OCI-LY1 (cell line): Measurements from ENCODE around the gene RRN3.
"Not testable (repeated sequence)": the region's sequence is repeated elsewhere in the genome, so short reads cannot be mapped to it uniquely, and the experiment has no call there.

Source experiments
- H2AFZ ChIP-seq: fragments of 200-600 bp; sonication (generic), shearing (Covaris generic); 2 replicates; pipeline ENCODE4 v1.6.0; 2014; ENCODE audit warnings: antibody characterized with exemption, mild to moderate bottlenecking, low read length
- H3F3A ChIP-seq: fragments of 200-600 bp; sonication (generic), shearing (Covaris generic); 2 replicates; pipeline ENCODE4 v1.6.0; 2014; ENCODE audit warnings: mild to moderate bottlenecking, antibody characterized with exemption, low read length, moderate library complexity; ENCODE audit not compliant: insufficient read depth
- H3K27ac ChIP-seq: fragments of 200-600 bp; sonication (generic); 2 replicates; pipeline ENCODE4 v1.5.1; 2014; ENCODE audit warnings: low read length, mixed run types, mild to moderate bottlenecking, low read depth; ENCODE audit not compliant: poor library complexity, severe bottlenecking
- H3K27me3 ChIP-seq: fragments of 200-600 bp; sonication (generic); 2 replicates; pipeline ENCODE4 v1.6.0; 2014; ENCODE audit warnings: antibody characterized with exemption, mild to moderate bottlenecking, low read length, moderate library complexity; ENCODE audit not compliant: insufficient read depth
- H3K36me3 ChIP-seq: fragments of 200-600 bp; sonication (generic); 2 replicates; pipeline ENCODE4 v1.6.1; 2014; ENCODE audit warnings: mild to moderate bottlenecking, antibody characterized with exemption, low read length, moderate library complexity, mixed read lengths; ENCODE audit not compliant: insufficient read depth
- H3K4me1 ChIP-seq: fragments of 200-600 bp; sonication (generic); 2 replicates; pipeline ENCODE4 v1.5.1; 2014; ENCODE audit warnings: mild to moderate bottlenecking, low read length, moderate library complexity; ENCODE audit not compliant: insufficient read depth, severe bottlenecking
- H3K4me2 ChIP-seq: fragments of 200-600 bp; sonication (generic), shearing (Covaris generic); 2 replicates; pipeline ENCODE4 v1.6.1; 2014; ENCODE audit warnings: low read length
- H3K4me3 ChIP-seq: fragments of 200-600 bp; sonication (generic); 2 replicates; pipeline ENCODE4 v1.5.1; 2014; ENCODE audit warnings: low read length, low read depth, mild to moderate bottlenecking, mixed read lengths; ENCODE audit not compliant: poor library complexity, severe bottlenecking
- H3K79me2 ChIP-seq: fragments of 200-600 bp; shearing (Covaris generic); 2 replicates; pipeline ENCODE4 v1.6.1; 2016; ENCODE audit warnings: mixed run types, low read length, mixed read lengths; ENCODE audit not compliant: insufficient read depth
- H3K9ac ChIP-seq: fragments of 200-600 bp; sonication (generic), shearing (Covaris generic); 2 replicates; pipeline ENCODE4 v1.6.1; 2014; ENCODE audit warnings: mild to moderate bottlenecking, low read length, mixed read lengths
- H3K9me2 ChIP-seq: fragments of 200-600 bp; sonication (generic), shearing (Covaris generic); 2 replicates; pipeline ENCODE4 v1.6.1; 2014; ENCODE audit warnings: low read depth, mild to moderate bottlenecking, low read length, mixed read lengths
- H3K9me3 ChIP-seq: fragments of 200-600 bp; shearing (Covaris generic); 2 replicates; pipeline ENCODE4 v1.6.1; 2014; ENCODE audit warnings: low read length, mixed read lengths
- H4K20me1 ChIP-seq: fragments of 200-600 bp; sonication (generic), shearing (Covaris generic); 2 replicates; pipeline ENCODE4 v1.6.0; 2016; ENCODE audit warnings: mild to moderate bottlenecking, low read length; ENCODE audit not compliant: insufficient read depth

Gene RRN3

GRCh38 chr16:15132719-15133428 is 38.8 kb upstream of the RRN3 start:
- H3F3A ChIP-seq, H3K9me2 ChIP-seq, H4K20me1 ChIP-seq, H3K4me2 ChIP-seq, H3K27ac ChIP-seq, H2AFZ ChIP-seq, H3K9me3 ChIP-seq, H3K4me3 ChIP-seq, H3K4me1 ChIP-seq, H3K36me3 ChIP-seq, H3K27me3 ChIP-seq, H3K79me2 ChIP-seq, H3K9ac ChIP-seq: not testable (repeated sequence)

- not testable (repeated sequence) for H3K9me3 ChIP-seq, H3K4me3 ChIP-seq, H3K79me2 ChIP-seq, H3K27me3 ChIP-seq, H3F3A ChIP-seq, H2AFZ ChIP-seq, H3K27ac ChIP-seq, H3K36me3 ChIP-seq, H3K4me1 ChIP-seq, H3K9ac ChIP-seq, H3K9me2 ChIP-seq, H3K4me2 ChIP-seq, H4K20me1 ChIP-seq
Measured at GRCh38 chr16:15130943-15131700, 37.0 kb upstream of the RRN3 start.

- not testable (repeated sequence) for H3K79me2 ChIP-seq, H3K4me1 ChIP-seq, H3K36me3 ChIP-seq, H3K9ac ChIP-seq, H3K4me3 ChIP-seq, H3K4me2 ChIP-seq, H4K20me1 ChIP-seq, H3K27me3 ChIP-seq, H3K27ac ChIP-seq, H3K9me2 ChIP-seq, H2AFZ ChIP-seq, H3F3A ChIP-seq, H3K9me3 ChIP-seq
Measured at GRCh38 chr16:15130256-15130932, 36.3 kb upstream of the RRN3 start.

- not testable (repeated sequence) for H3K9me2 ChIP-seq, H3K9ac ChIP-seq, H3K4me2 ChIP-seq, H3K36me3 ChIP-seq, H3K27me3 ChIP-seq, H3K79me2 ChIP-seq, H3K9me3 ChIP-seq, H4K20me1 ChIP-seq, H3K27ac ChIP-seq, H3K4me3 ChIP-seq, H3F3A ChIP-seq, H3K4me1 ChIP-seq, H2AFZ ChIP-seq
Measured at GRCh38 chr16:15127641-15128425, 33.8 kb upstream of the RRN3 start.

DNA sequence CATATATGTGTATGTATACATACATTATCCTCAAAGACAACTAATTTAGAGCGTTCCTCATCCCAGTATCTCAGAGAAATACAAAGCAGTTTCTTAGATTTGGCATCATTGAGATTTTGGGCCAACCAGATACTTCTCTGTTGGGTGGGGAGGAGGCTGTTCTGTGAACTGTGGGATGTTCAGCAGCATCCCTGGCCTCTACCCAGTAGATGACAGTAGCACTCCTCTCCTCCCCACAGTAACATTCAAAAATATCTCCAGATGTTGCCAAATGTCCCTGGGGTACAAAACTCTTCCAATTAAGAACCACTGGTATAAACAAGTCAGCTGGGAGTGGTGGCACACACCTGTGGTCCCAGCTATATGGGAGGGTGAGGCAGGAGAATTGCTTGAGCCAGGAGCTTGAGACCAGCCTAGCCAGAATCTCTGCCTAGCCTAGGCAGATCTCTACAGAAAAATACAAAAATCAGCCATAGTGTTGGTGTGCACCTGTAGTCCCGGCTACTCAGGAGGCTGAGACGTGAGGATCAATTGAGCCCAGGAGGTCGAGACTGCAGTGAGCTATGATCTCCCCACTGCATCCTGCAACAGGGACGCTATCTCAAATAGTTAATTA is 6.4 kb upstream of the RRN3 start:
- not testable (repeated sequence) for H2AFZ ChIP-seq, H3K9ac ChIP-seq, H3K27me3 ChIP-seq, H3K27ac ChIP-seq, H3K4me3 ChIP-seq, H3K4me2 ChIP-seq, H3K36me3 ChIP-seq, H3K9me3 ChIP-seq, H3K4me1 ChIP-seq, H3F3A ChIP-seq, H3K9me2 ChIP-seq, H4K20me1 ChIP-seq, H3K79me2 ChIP-seq

- H3K9me3 ChIP-seq, H3K79me2 ChIP-seq, H2AFZ ChIP-seq, H3K4me3 ChIP-seq, H3K27me3 ChIP-seq, H3K4me2 ChIP-seq, H3K36me3 ChIP-seq, H3K27ac ChIP-seq, H3K9ac ChIP-seq, H4K20me1 ChIP-seq, H3F3A ChIP-seq, H3K9me2 ChIP-seq: not testable (repeated sequence)
- peaks cover 10% of the 10 kb centered on the region for H3K4me1 ChIP-seq
Measured at GRCh38 chr16:15099366-15099909, 5.4 kb upstream of the RRN3 start.

- not testable (repeated sequence) for H3F3A ChIP-seq, H4K20me1 ChIP-seq, H3K36me3 ChIP-seq, H3K4me3 ChIP-seq, H3K9ac ChIP-seq, H3K79me2 ChIP-seq, H3K27me3 ChIP-seq, H3K27ac ChIP-seq, H3K4me2 ChIP-seq, H2AFZ ChIP-seq, H3K9me3 ChIP-seq, H3K9me2 ChIP-seq
- peaks cover 19% of the 10 kb centered on the region for H3K4me1 ChIP-seq
Measured at GRCh38 chr16:15096583-15096972, 2.5 kb upstream of the RRN3 start.
